Measurements from ENCODE around the gene KRTAP19-4. TPM values are rescaled to one million over a fixed set of nuclear protein-coding genes. Genes with fewer than 3 reads are reported as not detected.

Gene KRTAP19-4
- total and polyA plus RNA-seq, 2 of the 4 experiments (the other 2 are of a cell fraction) = not detected

GRCh38 chr21:30478004-30478403, 19.0 kb downstream of the KRTAP19-4 start:
- Histone ChIP-seq H3K4me2 (ENCODE audit: low read depth, low read length) (no peak overlapping the region), H4K91ac (ENCODE audit: insufficient read depth, low read depth, low read length) (no peak overlapping the region), H4K5ac (ENCODE audit: low read depth, low read length) (no peak overlapping the region), H2AK9ac (replicated peaks; ENCODE audit: low read depth, low read length, poor library complexity) (no peak overlapping the region), H3K27me3 (ENCODE audit: control insufficient read depth, insufficient read depth, low read length) (no peaks in the 10 kb centered on the region), H3K36me3 (ENCODE audit: control insufficient read depth, insufficient read depth, low read length) (no peaks in the 10 kb centered on the region), H3K23ac (ENCODE audit: low read depth, low read length) (no peak overlapping the region), H3K56ac (ENCODE audit: extremely low read depth, insufficient read depth, low read length) (no peak overlapping the region), H3K4ac (ENCODE audit: low read depth, low read length) (no peak overlapping the region), H3K79me1 (ENCODE audit: low read depth in 1 of 2, low read length in 2 of 2) (no peaks in the 10 kb centered on the region), H3K4me1 (ENCODE audit: control insufficient read depth, insufficient read depth, low read length) (no peaks in the 10 kb centered on the region), H4K8ac (ENCODE audit: low read depth in 2 of 2, low read length in 2 of 2) (no peak overlapping the region), H4K20me1 (ENCODE audit: insufficient read depth, low read length) (no peaks in the 10 kb centered on the region), H2AFZ (replicated peaks; ENCODE audit: low read length, poor library complexity) (no peak overlapping the region), H2BK5ac (ENCODE audit: low read depth, low read length, poor library complexity, severe bottlenecking) (no peak overlapping the region), H3K4me3 (ENCODE audit: insufficient read depth, low read depth, low read length) (no peak overlapping the region), H3K27ac (ENCODE audit: insufficient read depth, low read length) (no peak overlapping the region), H3K9ac (ENCODE audit: low read depth, low read length) (no peak overlapping the region), H2BK15ac (ENCODE audit: low read depth, low read length) (no peak overlapping the region), H2AK5ac (ENCODE audit: low read depth, low read length) (no peak overlapping the region), H3K9me1 (ENCODE audit: insufficient read depth, low read length) (no peaks in the 10 kb centered on the region), H2BK20ac (ENCODE audit: low read depth, low read length) (no peak overlapping the region), H3K18ac (ENCODE audit: low read depth, low read length) (no peak overlapping the region), H2BK120ac (ENCODE audit: low read depth, low read length) (no peak overlapping the region), H3K14ac (replicated peaks; ENCODE audit: low read depth, low read length) (no peak overlapping the region), H3K9me3 (ENCODE audit: control insufficient read depth, insufficient read depth, low read length) (peaks cover 10% of the 10 kb centered on the region)
- ATAC-seq (ENCODE audit: low read depth) = no peak
- no peak for DNase-seq
- TF ChIP-seq CEBPB (IDR thresholded peaks at IDR 0.05; ENCODE audit: low read depth, low read length) = no peak
- TF ChIP-seq NFE2L2 (IDR thresholded peaks at IDR 0.05; ENCODE audit: low read depth, low read length) = no peak
- TF ChIP-seq MAFK (IDR thresholded peaks at IDR 0.05; ENCODE audit: low read depth, low read length) = no peak
- TF ChIP-seq SMC3 (IDR thresholded peaks at IDR 0.05; ENCODE audit: low read depth, low read length) = no peak
- TF ChIP-seq BHLHE40 (IDR thresholded peaks at IDR 0.05; ENCODE audit: low read depth, low read length) = no peak
- no peak for TF ChIP-seq USF2 (IDR thresholded peaks at IDR 0.05; ENCODE audit: low read depth, low read length)
- TF ChIP-seq ELK1 (IDR thresholded peaks at IDR 0.05; ENCODE audit: borderline replicate concordance, low read depth, low read length) = no peak
- TF ChIP-seq CHD1 (IDR thresholded peaks at IDR 0.05; ENCODE audit: low read depth, low read length) = no peak
- no peak for TF ChIP-seq FOS (IDR thresholded peaks at IDR 0.05; ENCODE audit: low read depth, low read length)
- TF ChIP-seq RFX5 (IDR thresholded peaks at IDR 0.05; ENCODE audit: low read depth, low read length) = no peak
- no peak for TF ChIP-seq MAZ (IDR thresholded peaks at IDR 0.05; ENCODE audit: borderline replicate concordance, low read depth, low read length)
- no peak for TF ChIP-seq RAD21 (IDR thresholded peaks at IDR 0.05; ENCODE audit: low read length)
- no peak for TF ChIP-seq MXI1 (IDR thresholded peaks at IDR 0.05; ENCODE audit: borderline replicate concordance, low read depth, low read length)
- TF ChIP-seq POLR2A (IDR thresholded peaks at IDR 0.05; ENCODE audit: low read depth, low read length) = no peak
- TF ChIP-seq RCOR1 (IDR thresholded peaks at IDR 0.05; ENCODE audit: insufficient replicate concordance, low read length) = no peak
- TF ChIP-seq CTCF (conservative IDR thresholded peaks at IDR 0.05; ENCODE audit: low read depth, low read length) = no peak
- no CpG with 5 or more reads among the region's 3 CpGs for WGBS, 2 experiments (ENCODE audit: extremely low coverage in 2 of 2, insufficient read length in 1 of 2)
- in situ Hi-C loops (cut with MboI; ENCODE audit: low sequenced_read_pairs) = no loop called here
- POLR2A ChIA-PET (ENCODE audit: unreplicated experiment) = no interaction called here
- dilution Hi-C loops (cut with HindIII; ENCODE audit: low sequenced_read_pairs, unreplicated experiment) = no loop called here
- CTCF ChIA-PET = no interaction called here
- no TSS peak for BruUV-seq (replicated peaks)
- intact Hi-C loops (cut with micrococcal nuclease) = no loop called here
